ENCODE results near the gene GRPEL1.

GRCh38 chr4:7105276-7105675 is 37.4 kb upstream of the GRPEL1 start:
- no peak for TF ChIP-seq CTCF (conservative IDR thresholded peaks at IDR 0.05; ENCODE audit: low read depth in 2 of 2)
- no peak for TF ChIP-seq EZH2 (IDR thresholded peaks at IDR 0.05; ENCODE audit: low read depth, unreplicated experiment)
- TF ChIP-seq REST (IDR thresholded peaks at IDR 0.05; ENCODE audit: unreplicated experiment): no peak
- no peak for TF ChIP-seq ZNF331 (CRISPR knock-in tag; IDR thresholded peaks at IDR 0.05; ENCODE audit: low read depth)
- no peak for TF ChIP-seq POLR2AphosphoS5 (IDR thresholded peaks at IDR 0.05; ENCODE audit: low read depth)
- TF ChIP-seq NANOG (IDR thresholded peaks at IDR 0.05; ENCODE audit: borderline replicate concordance): no peak
- no peak for TF ChIP-seq EZH2phosphoT487 (IDR thresholded peaks at IDR 0.05; ENCODE audit: unreplicated experiment)
- TF ChIP-seq JUNB (IDR thresholded peaks at IDR 0.05; ENCODE audit: unreplicated experiment): no peak
- no peak for TF ChIP-seq ETS1 (IDR thresholded peaks at IDR 0.05)
- TF ChIP-seq ZNF114 (CRISPR knock-in tag; IDR thresholded peaks at IDR 0.05): no peak
- no peak for TF ChIP-seq STAT1 (IDR thresholded peaks at IDR 0.05; ENCODE audit: unreplicated experiment)
- no peak for TF ChIP-seq CREB1 (CRISPR knock-in tag; IDR thresholded peaks at IDR 0.05; ENCODE audit: low read depth)
